Measurements from ENCODE around the gene GNG8. TPM values are rescaled to one million over a fixed set of nuclear protein-coding genes. Genes with fewer than 3 reads are reported as not detected.
A peak's percentile ranks its signal among the peaks of the same experiment; 100 is the strongest.

Gene GNG8
- total and polyA plus RNA-seq, 5 donors from 2014 or later = 6.8 to 15.7 (median 8.6) TPM; not detected in 2

DNA sequence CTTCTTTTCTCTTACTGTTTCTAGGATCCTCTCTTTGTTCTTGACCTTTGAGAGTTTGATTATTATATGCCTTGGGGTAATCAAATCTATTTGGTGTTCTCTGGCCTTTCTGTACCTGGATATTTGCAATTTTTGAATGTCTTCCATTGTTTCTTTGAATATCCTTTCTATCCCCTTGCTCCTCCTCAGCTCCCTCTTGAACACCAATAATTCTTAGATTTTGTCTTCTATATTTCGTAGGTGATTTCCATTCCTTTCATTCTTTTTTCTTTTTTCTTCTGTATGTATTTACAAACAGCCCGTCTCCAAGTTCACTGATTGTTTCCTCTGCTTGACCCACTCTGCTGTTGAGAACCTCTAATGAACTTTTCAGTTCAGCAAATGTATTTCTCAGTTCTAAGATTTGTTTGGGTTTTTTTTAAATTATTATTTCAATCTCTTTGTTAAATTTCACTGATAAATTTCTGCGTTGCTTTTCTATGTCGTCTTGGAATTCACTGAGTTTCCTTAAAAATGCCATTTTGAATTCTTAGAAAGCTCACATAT, 37.6 kb downstream of the GNG8 start:
- Histone ChIP-seq H3K4me3 (ENCODE audit: low read depth, low read length) (no peak overlapping the region), H3K9me3 (ENCODE audit: control insufficient read depth in 2 of 2, low read length in 2 of 2) (peaks cover 6 to 9% of the 10 kb centered on the region in 2 experiments), H3K27me3 (ENCODE audit: control insufficient read depth, insufficient read depth, low read length) (no peaks in the 10 kb centered on the region), H3K4me1 (ENCODE audit: control insufficient read depth, insufficient read depth, low read length, poor library complexity, severe bottlenecking) (peaks cover 21% of the 10 kb centered on the region), H3K36me3 (ENCODE audit: control insufficient read depth, insufficient read depth, low read length) (no peaks in the 10 kb centered on the region), H3K27ac (ENCODE audit: insufficient read depth, low read length, poor library complexity, severe bottlenecking) (no peak overlapping the region)
- peaks cover 7 to 30% (median 17%) of the 10 kb centered on the region in 4 donors for H3K4me1 Mint-ChIP-seq
- H3K9me3 Mint-ChIP-seq = peaks cover 0 to 11% (median 5%) of the 10 kb centered on the region in 7 donors
- peak overlapping the region in 2 of 4 donors; percentile 26 to 97 for H3K4me3 Mint-ChIP-seq
- H3K36me3 Mint-ChIP-seq = peaks cover 9% of the 10 kb centered on the region
- peak overlapping the region in 1 of 3 donors; percentile 77 for H3K27ac Mint-ChIP-seq
- no peak for ATAC-seq (ENCODE audit: low read depth in 2 of 2)
- peaks cover 19% of the 10 kb centered on the region for H3K27me3 Mint-ChIP-seq
- no peak for DNase-seq

GRCh38 chr19:46596008-46596407, 40.0 kb downstream of the GNG8 start:
- H3K27me3 Mint-ChIP-seq = peaks cover 19% of the 10 kb centered on the region

DNA sequence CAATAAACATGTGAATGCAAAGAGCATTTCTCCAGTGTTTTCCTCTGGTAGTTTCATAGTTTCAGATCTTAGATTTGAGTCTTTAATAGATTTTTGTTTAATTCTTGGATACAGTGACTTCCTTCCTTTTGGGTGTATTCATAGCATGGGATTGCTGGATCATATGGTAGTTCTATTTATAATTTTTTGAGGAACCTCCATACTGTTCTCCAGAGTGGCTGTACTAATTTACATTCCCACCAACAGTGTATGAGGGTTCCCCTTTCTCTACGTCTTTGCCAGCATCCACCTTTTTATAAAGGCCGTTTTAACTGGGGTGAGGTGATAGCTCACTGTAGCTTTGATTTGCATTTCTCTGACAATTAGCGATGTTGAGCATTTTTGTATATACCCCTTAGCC, 44.1 kb downstream of the GNG8 start:
- Histone ChIP-seq H3K27me3 (ENCODE audit: control insufficient read depth, insufficient read depth, low read length) (no peaks in the 10 kb centered on the region), H3K9me3 (ENCODE audit: control insufficient read depth in 2 of 2, low read length in 2 of 2) (no peaks in the 10 kb centered on the region), H3K4me3 (ENCODE audit: low read depth, low read length) (no peak overlapping the region), H3K36me3 (ENCODE audit: control insufficient read depth, insufficient read depth, low read length) (no peaks in the 10 kb centered on the region), H3K4me1 (ENCODE audit: control insufficient read depth, insufficient read depth, low read length, poor library complexity, severe bottlenecking) (no peaks in the 10 kb centered on the region), H3K27ac (ENCODE audit: insufficient read depth, low read length, poor library complexity, severe bottlenecking) (no peak overlapping the region)
- H3K9me3 Mint-ChIP-seq = no peaks in the 10 kb centered on the region
- no peaks in the 10 kb centered on the region for H3K27me3 Mint-ChIP-seq
- H3K4me3 Mint-ChIP-seq = no peak overlapping the region
- no peaks in the 10 kb centered on the region for H3K36me3 Mint-ChIP-seq
- H3K27ac Mint-ChIP-seq = peak overlapping the region in 1 of 3 donors; percentile 12
- ATAC-seq (ENCODE audit: low read depth in 2 of 2) = no peak
- H3K4me1 Mint-ChIP-seq = no peaks in the 10 kb centered on the region
- no peak for DNase-seq

More at GRCh38 chr19:46596008-46596407, 40.0 kb downstream of the GNG8 start:
- Mint-ChIP-seq H3K36me3 (peaks cover 9% of the 10 kb centered on the region), H3K4me3 (no peak overlapping the region), H3K27ac (no peak overlapping the region), H3K9me3 (peaks cover 0 to 11% (median 5%) of the 10 kb centered on the region in 7 donors), H3K4me1 (peaks cover 5 to 18% (median 12%) of the 10 kb centered on the region in 4 donors)
- no peaks in the 10 kb centered on the region for H3K27me3 ChIP-seq (ENCODE audit: control insufficient read depth, insufficient read depth, low read length)
- DNase-seq = no peak
- H3K27ac ChIP-seq (ENCODE audit: insufficient read depth, low read length, poor library complexity, severe bottlenecking) = no peak overlapping the region
- H3K9me3 ChIP-seq (ENCODE audit: control insufficient read depth in 2 of 2, low read length in 2 of 2) = peaks cover 6 to 9% of the 10 kb centered on the region in 2 experiments
- no peak for ATAC-seq (ENCODE audit: low read depth in 2 of 2)
- H3K4me3 ChIP-seq (ENCODE audit: low read depth, low read length) = no peak overlapping the region
- peaks cover 8% of the 10 kb centered on the region for H3K4me1 ChIP-seq (ENCODE audit: control insufficient read depth, insufficient read depth, low read length, poor library complexity, severe bottlenecking)
- H3K36me3 ChIP-seq (ENCODE audit: control insufficient read depth, insufficient read depth, low read length) = no peaks in the 10 kb centered on the region

GRCh38 chr19:46591254-46591653, 44.7 kb downstream of the GNG8 start:
- Mint-ChIP-seq H3K27ac (no peak overlapping the region), H3K36me3 (no peaks in the 10 kb centered on the region), H3K9me3 (no peaks in the 10 kb centered on the region), H3K27me3 (no peaks in the 10 kb centered on the region), H3K4me1 (no peaks in the 10 kb centered on the region), H3K4me3 (no peak overlapping the region)
- Histone ChIP-seq H3K4me1 (ENCODE audit: control insufficient read depth, insufficient read depth, low read length, poor library complexity, severe bottlenecking) (no peaks in the 10 kb centered on the region), H3K36me3 (ENCODE audit: control insufficient read depth, insufficient read depth, low read length) (no peaks in the 10 kb centered on the region), H3K9me3 (ENCODE audit: control insufficient read depth in 2 of 2, low read length in 2 of 2) (no peaks in the 10 kb centered on the region), H3K4me3 (ENCODE audit: low read depth, low read length) (no peak overlapping the region), H3K27me3 (ENCODE audit: control insufficient read depth, insufficient read depth, low read length) (no peaks in the 10 kb centered on the region), H3K27ac (ENCODE audit: insufficient read depth, low read length, poor library complexity, severe bottlenecking) (no peak overlapping the region)
- ATAC-seq (ENCODE audit: low read depth in 2 of 2) (no peak), DNase-seq (no peak)

GRCh38 chr19:46587861-46588260, 48.1 kb downstream of the GNG8 start:
- Histone ChIP-seq H3K27ac (ENCODE audit: insufficient read depth, low read length, poor library complexity, severe bottlenecking) (no peak overlapping the region), H3K9me3 (ENCODE audit: control insufficient read depth in 2 of 2, low read length in 2 of 2) (no peaks in the 10 kb centered on the region), H3K36me3 (ENCODE audit: control insufficient read depth, insufficient read depth, low read length) (no peaks in the 10 kb centered on the region), H3K4me3 (ENCODE audit: low read depth, low read length) (no peak overlapping the region), H3K4me1 (ENCODE audit: control insufficient read depth, insufficient read depth, low read length, poor library complexity, severe bottlenecking) (peaks cover 6% of the 10 kb centered on the region), H3K27me3 (ENCODE audit: control insufficient read depth, insufficient read depth, low read length) (no peaks in the 10 kb centered on the region)
- Mint-ChIP-seq H3K27ac (no peak overlapping the region), H3K4me1 (peaks cover 8 to 17% (median 12%) of the 10 kb centered on the region in 4 donors), H3K36me3 (no peaks in the 10 kb centered on the region), H3K9me3 (no peaks in the 10 kb centered on the region), H3K4me3 (no peak overlapping the region), H3K27me3 (peaks cover 8% of the 10 kb centered on the region)
- DNase-seq (no peak), ATAC-seq (ENCODE audit: low read depth in 2 of 2) (no peak)

DNA sequence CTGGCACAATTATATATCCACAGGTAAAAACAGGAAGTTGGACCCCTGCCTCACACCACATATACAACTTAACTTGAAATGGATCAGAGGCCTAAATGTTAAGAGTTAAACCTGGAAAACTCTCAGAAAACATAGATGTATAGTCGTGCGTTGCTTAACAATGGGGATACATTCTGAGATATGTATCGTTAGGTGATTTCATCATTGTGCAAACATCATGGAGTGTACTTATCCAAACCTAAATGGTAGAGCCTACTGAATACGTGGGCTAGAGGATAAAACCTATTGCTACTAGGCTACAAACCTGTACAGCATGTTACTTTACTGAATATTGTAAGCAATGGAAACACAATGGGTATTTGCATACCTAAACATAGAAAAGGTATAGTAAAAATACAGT, 49.7 kb downstream of the GNG8 start:
- H3K4me3 Mint-ChIP-seq = no peak overlapping the region
- no peak overlapping the region for H3K4me3 ChIP-seq (ENCODE audit: low read depth, low read length)
- H3K9me3 Mint-ChIP-seq = no peaks in the 10 kb centered on the region
- no peak overlapping the region for H3K27ac ChIP-seq (ENCODE audit: insufficient read depth, low read length, poor library complexity, severe bottlenecking)
- no peak overlapping the region for H3K27ac Mint-ChIP-seq
- no peaks in the 10 kb centered on the region for H3K9me3 ChIP-seq (ENCODE audit: control insufficient read depth in 2 of 2, low read length in 2 of 2)
- peaks cover 6% of the 10 kb centered on the region for H3K4me1 ChIP-seq (ENCODE audit: control insufficient read depth, insufficient read depth, low read length, poor library complexity, severe bottlenecking)
- no peak for ATAC-seq (ENCODE audit: low read depth in 2 of 2)
- no peak for DNase-seq
- no peaks in the 10 kb centered on the region for H3K36me3 Mint-ChIP-seq
- peaks cover 8% of the 10 kb centered on the region for H3K27me3 Mint-ChIP-seq
- H3K4me1 Mint-ChIP-seq = peaks cover 8 to 19% (median 13%) of the 10 kb centered on the region in 4 donors
- H3K27me3 ChIP-seq (ENCODE audit: control insufficient read depth, insufficient read depth, low read length) = no peaks in the 10 kb centered on the region
- H3K36me3 ChIP-seq (ENCODE audit: control insufficient read depth, insufficient read depth, low read length) = no peaks in the 10 kb centered on the region

DNA sequence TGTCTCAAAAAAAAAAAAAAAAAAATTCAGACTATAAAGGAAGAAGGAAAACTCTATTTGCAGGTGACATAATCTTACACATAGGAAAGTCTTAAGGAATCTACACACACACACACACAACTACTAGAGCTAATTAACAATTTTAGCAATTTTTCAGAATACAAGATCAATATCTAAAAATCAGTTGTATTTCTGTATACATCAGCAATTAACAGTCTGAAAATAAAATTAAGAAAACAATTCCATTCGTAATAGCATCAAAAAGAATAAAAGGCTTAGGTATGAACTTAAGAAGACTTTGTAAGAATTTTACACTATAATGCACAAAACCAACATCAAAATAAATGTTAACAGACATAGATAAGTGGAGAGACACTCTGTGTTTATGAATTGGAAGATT, 50.5 kb downstream of the GNG8 start:
- no peaks in the 10 kb centered on the region for H3K27me3 ChIP-seq (ENCODE audit: control insufficient read depth, insufficient read depth, low read length)
- no peak for DNase-seq
- no peak overlapping the region for H3K27ac ChIP-seq (ENCODE audit: insufficient read depth, low read length, poor library complexity, severe bottlenecking)
- H3K9me3 ChIP-seq (ENCODE audit: control insufficient read depth in 2 of 2, low read length in 2 of 2) = no peaks in the 10 kb centered on the region
- Mint-ChIP-seq H3K36me3 (no peaks in the 10 kb centered on the region), H3K9me3 (peaks cover 0 to 1% (median 0%) of the 10 kb centered on the region in 7 donors), H3K4me3 (no peak overlapping the region), H3K4me1 (peaks cover 8 to 21% (median 14%) of the 10 kb centered on the region in 4 donors), H3K27me3 (peaks cover 8% of the 10 kb centered on the region), H3K27ac (no peak overlapping the region)
- H3K4me3 ChIP-seq (ENCODE audit: low read depth, low read length) = no peak overlapping the region
- H3K4me1 ChIP-seq (ENCODE audit: control insufficient read depth, insufficient read depth, low read length, poor library complexity, severe bottlenecking) = peaks cover 6% of the 10 kb centered on the region
- no peaks in the 10 kb centered on the region for H3K36me3 ChIP-seq (ENCODE audit: control insufficient read depth, insufficient read depth, low read length)
- no peak for ATAC-seq (ENCODE audit: low read depth in 2 of 2)

Data from CD4-positive, CD25-positive, alpha-beta regulatory T cell (primary cell).